SHP77 (cell line): ENCODE results near the gene NACA2.
A peak's percentile ranks its signal among the peaks of the same experiment; 100 is the strongest.
"Not testable (repeated sequence)": the region's sequence is repeated elsewhere in the genome, so short reads cannot be mapped to it uniquely, and the experiment has no call there.

Source experiments
- DNase-seq, 2 experiments: peaks; one replicate each; lab custom pipeline; 2025; lab: John Stamatoyannopoulos, UW

NACA2 gene

DNA sequence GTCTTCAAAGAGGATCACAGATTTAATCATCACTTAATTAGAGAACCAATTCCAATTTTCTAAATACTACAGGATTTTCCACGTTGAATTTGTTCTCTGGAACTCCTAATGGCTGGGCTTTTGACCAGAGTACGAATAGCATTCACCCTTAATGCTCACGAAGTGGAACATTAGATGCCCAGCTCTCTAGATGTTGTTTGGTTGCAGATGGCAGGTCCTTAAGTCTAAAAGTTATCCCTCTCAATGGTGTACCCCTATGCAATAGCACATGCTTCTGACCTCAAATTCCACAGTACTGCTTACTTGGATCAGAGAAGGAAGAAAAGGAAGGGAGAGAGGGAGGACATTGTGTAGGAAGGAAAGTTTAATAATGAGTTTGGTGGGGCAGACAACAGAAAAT lies 8.6 kb upstream of the NACA2 start:
- DNase-seq = no peak

DNA sequence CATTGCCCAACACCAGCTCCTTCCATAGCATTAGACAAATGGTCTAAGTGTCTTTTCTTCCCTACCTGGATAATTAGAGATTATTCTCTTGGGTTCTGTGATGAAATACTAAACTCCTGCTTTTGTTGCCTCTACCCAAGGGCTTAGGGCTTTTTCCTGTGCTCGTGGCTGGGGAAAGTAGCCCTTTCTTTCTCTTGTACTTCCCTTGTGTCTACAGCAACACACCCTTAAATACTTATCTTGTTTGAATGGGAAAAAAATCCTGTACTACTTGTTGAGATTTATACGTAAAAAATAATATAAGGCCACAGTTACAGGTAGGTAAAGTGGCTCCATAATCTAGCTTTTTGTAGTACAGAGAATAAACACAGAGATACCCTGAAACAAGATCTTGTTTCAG lies 7.0 kb upstream of the NACA2 start:
- DNase-seq = no peak

DNA sequence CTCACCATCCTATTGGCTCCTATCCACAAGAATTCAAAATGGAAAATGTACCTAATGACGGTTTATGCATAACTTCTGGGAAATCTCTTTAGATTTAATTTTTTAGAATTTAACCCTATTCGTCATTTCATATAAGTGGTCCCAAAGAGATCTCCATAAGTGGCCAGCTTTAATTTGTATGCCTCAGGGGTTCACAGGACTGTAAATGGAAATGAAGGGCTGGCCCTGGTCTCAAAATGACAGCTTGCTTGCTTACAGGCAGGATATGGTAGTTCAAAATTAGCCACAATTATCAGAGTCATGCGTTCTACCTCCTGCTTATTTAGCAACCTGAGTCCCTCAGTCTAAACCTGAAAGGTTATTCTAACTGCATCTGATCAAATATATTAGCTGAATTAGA lies 6.6 kb upstream of the NACA2 start:
- no peak for DNase-seq

DNA sequence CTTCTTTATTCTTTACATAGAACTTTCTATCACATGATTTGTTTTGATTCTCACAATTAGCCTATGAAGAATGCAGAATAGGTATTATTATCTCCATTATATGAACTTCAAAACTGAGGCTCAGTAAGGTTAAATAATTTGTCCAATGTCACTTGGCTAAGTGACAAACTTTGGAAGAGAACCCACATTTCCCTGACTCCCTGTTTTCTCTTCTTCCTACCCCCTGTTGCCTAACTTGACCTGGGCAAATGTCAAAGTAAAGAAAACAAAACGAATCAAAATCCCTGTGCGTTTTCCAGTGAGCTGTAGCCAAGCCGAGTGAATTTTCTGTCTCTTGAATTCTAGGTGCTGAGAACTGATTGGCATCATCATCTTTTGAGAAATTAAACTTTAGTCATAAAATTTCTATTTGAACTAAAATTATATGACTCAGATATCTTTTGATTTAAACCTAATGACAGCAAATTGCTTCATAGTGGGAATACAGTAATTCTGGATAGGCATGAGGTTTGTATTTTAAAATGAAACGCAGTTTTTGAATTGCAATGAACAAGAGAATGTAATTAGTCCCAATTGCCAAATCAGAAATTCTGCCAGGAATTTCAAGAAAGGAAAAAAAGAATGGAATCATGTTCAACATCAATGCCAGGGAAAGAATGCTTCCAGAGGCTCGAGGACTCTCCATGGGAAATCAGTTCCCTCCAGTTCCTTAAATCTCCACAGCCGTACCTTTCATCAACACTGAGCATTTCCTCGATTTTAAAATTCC lies 4.6 kb upstream of the NACA2 start:
- DNase-seq = no peak

DNA sequence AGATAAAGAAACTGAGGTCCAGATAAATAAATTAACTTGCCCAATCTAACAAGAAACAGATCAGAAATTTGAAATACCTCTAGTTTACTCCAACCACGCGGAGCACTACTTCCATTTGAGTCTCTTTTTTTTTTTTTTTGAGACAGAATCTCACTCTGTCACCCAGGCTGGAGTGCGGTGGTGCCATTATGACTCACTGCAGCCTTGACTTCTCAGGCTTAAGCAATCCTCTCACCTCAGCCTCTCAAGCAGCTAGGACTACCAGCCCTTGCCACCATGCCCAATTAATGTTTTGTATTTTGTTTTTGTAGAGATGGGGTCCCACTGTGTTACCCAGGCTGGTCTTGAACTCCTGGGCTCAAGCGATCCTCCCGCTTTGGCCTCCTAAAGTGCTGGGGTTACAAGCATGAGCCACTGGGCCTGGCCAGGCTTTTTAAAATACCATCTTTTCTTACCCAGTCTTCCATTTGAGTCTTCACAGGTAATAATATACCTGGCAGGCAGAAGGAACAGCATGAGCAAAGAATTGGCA lies 3.3 kb upstream of the NACA2 start:
- DNase-seq = no peak

DNA sequence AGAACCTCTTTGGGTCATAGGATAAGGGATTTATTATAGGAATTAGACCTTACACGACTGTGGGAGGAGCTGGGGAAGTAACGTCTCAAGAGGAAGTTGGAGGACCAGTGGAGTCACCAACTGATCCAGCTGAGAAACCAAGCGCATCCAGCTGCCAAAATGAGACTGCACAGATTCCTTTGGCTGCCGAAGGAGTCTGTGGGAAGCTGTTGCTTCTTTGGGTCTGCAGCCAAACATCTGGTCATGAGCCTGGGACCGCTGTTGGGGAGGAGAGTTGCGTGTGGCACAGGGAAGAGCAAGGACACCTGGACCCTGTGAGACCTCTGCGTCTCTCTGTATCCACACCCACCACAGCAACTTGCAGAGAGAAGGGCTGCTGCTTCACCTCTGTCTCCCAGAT lies 2.4 kb upstream of the NACA2 start:
- DNase-seq = no peak

DNA sequence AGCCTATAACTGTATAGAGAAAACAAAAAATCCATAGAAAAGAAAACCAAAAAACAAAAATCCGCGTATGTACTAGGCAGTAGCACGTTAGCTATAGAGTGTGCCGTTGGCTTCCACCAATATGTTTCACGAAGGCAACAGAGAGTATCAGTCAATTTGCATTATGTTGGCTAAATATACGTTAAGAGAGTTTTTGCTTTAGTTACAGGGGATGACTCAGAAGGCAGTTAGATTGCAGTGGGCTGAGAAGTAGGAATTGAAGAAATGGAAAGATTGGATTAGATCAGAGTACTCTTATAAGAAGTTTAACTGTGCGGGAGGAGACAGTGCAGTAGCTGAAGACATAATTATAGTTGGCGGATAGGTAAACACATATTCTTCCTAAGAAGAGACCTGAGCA lies 911 bp upstream of the NACA2 start:
- no peak for DNase-seq

DNA sequence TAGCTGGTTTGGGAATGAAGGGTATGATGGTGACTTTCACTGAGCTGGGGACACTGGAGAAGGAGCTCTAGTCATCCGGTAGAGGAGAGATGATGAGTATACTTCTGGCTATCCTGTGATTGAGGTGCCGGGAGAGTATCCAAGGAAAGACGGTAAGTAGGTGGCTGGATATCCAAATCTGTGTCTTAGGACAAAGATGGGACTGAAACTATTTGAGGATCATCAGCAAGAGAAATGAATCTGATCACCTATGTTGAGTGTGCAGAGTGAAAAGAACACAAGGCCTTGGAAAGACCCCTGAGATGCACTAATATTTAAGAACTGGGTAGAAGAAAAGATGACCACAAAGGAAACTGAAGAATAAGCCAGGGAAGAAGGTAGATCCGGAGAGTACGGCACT lies 1.0 kb downstream of the NACA2 start:
- DNase-seq = no peak

DNA sequence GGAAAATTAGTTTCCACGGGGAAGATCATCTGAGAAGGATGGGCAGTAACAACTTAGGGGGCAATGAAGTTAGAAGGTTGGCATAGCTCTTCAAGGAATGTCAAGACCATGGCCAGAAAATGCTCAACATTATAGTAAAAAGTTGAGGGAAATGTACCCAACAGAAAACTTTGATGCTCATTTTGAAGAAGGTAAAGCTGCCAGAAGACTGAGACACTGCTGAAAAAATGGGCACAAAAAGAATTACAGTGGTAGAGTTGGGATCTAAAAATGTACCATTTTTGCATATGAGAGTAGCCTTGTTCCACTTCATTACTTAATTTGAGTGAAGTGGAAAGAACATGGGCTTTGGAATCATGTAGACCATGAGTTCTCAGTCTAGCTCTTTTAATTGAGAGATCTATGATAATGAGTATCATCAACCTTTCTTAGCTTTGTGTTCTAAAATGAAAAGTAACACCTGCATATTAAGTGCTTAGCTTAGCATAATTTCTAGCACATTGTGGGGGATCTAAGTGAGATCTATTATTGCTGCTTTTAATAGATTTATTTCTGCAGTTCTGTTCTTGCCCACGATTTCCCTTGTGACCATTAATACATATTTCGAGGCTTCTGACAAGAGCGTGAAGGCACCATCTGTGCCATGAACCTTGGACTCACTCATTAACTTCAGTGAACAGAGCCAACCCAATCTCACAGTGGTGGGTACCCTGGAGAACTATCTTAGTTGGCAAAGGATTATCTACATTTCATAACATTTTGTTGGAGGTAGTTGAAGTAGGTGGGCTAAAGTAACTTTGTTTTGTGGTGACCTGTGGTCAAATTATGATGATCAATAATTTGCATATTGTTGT lies 3.0 kb downstream of the NACA2 start:
- no peak for DNase-seq

DNA sequence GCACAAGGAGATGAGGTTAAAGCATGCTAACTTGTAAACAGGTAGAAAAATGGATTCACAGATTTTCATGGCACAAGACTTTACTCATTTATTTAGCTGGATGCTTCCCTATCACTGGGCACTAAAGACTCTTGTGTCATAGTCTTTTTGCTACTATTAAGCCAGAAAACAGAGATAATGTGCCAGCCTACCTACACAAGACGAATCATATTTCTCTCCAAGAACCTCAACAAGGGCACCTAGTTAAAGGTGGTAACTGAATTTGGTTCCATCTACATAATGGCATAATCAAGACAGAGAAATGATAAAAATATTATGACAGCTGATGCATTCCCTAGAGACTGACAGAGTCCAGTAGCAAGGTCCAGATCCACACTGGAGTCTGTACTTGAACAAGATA lies 3.8 kb downstream of the NACA2 start:
- no peak for DNase-seq

DNA sequence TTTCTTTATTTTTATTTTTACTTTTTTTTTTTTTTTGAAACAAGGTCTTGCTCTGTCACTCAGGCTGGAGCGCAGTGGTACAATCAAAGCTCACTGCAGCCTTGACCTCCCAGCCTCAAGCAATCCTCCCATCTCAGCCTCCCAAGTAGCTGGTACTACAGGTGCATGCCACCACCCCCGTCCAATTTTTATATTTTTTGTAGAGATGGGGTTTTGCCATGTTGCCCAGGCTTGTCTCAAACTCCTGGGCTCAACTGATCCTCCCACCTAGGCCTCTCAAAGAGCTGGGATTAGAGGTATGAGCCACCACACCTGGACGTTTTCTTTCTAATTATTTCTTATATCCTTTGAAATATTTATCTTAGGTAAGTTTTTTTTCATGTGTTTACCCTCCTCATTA lies 4.4 kb downstream of the NACA2 start:
- not testable (repeated sequence) for DNase-seq

DNA sequence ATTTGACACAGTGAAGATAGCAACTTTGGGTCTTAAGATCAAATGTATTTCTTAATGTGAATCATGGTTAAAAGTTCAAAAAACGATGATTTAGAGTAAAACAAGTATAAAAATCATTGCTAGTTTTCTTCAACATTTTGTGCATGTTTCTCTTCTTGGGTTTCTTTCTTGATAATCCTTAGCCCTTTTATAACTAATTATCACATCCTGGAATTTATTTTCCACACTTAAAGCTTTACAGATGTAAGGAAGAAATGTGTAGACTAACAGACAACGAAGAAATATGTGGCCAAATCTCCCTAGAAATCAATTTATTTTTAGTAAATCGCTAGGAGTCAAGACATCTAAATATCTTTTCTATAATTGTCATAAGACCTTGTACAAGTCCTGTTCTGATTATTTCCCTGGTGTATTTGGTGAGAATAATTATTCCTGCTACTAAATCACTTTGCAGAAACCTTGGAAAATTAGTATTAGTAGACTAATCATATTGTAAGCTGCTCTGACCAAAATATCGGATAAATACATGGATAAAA lies 4.9 kb downstream of the NACA2 start:
- DNase-seq = no peak

DNA sequence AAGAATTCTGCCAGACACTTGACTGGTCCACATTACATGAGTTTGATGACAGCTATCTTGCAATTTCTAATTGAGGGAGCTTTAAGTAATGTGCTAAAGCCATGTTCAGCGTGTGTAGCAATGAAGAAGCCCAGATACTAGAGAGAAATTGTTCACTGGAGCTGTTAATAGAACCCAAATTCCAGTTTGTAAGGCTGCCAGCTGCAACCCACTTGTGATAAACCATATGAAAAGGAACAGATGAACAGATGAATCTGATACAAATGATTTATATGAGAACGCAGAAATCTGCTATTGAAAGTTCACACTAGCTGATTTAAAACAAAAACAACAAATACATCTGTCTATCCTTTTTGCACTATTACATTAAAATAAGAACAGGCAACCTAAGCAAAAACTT lies 6.2 kb downstream of the NACA2 start:
- DNase-seq = no peak

DNA sequence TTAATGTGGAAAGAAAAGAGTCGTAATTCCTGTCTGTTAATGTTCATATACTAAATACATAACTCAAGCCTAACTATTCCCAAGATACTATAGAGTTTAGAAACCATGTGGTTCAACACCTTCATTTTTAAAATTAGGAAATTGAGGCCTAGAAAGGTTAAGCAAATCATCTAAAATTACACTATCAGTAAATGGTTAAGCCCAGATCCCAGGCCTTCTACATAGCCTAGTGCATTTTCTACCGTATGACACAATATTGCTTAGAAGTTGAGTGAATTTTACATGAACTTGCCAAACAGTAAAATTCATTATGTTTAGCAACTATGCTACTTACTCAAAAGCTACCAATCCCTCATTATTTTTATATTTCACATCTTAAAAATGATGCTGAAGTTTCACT lies 6.8 kb downstream of the NACA2 start:
- no peak for DNase-seq

DNA sequence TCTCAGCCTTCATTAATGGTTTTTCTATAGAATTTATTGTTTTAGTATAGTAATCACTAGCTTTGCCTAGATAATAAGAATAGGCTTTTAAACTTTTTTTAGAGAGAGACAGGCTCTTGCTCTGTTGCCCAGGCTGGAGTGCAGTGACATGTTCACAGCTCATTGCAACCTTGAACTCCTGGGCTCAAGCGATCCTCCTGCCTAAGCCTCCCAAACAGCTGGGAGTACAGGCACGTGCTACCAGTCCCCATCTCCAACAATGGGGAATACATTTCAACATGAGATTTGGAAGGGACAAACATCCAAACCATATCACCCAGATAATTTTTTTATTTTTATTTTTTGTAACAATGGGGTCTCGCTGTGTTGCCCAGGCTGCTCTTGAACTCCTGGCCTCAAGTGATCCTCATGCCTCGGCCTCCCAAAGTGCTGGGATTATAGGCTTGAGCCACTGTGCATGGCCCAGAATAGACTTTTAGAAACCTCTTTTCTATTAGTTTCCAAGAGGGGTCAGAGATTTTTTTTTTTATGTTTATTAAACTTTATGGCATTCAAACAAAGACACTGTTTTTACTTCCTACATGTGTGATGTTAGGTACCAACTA lies 7.3 kb downstream of the NACA2 start:
- DNase-seq = no peak

DNA sequence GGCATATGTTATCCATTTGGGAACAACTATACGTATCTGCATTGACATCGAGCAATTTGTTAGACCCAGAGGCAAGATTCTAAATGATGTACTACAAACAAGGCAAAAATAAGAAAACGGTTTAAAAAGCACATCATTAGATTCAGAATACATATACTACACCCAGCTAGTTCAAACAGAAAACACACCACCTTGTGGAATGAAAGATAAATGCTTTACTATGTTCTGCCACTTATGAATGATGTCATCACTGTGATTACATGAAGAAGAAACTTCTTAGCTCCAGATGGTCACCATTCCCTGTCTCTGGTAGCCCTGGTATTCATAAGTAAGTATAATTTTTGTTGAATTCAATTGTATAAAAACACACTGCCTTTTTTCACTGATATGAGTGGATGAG lies 7.8 kb downstream of the NACA2 start:
- peak; percentile 10 to 22 for DNase-seq

DNA sequence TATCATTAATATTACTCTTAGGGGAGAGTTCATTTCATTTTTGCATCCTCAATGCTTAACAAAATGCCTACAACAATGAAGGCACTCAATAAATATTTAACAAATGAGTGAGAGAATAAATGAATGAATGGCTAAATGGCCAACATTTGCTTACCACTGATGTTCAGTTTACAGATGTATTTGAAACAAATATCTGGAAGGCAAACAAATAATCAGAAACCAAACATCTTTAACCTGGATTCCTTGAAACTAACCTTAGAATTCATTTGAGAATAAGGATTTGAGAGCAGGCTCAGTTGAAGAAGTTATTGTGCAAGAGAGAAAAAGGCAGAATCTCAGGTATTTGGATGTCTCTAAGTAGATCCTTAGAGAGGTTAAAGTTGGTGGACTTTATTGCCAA lies 8.4 kb downstream of the NACA2 start:
- no peak for DNase-seq

DNA sequence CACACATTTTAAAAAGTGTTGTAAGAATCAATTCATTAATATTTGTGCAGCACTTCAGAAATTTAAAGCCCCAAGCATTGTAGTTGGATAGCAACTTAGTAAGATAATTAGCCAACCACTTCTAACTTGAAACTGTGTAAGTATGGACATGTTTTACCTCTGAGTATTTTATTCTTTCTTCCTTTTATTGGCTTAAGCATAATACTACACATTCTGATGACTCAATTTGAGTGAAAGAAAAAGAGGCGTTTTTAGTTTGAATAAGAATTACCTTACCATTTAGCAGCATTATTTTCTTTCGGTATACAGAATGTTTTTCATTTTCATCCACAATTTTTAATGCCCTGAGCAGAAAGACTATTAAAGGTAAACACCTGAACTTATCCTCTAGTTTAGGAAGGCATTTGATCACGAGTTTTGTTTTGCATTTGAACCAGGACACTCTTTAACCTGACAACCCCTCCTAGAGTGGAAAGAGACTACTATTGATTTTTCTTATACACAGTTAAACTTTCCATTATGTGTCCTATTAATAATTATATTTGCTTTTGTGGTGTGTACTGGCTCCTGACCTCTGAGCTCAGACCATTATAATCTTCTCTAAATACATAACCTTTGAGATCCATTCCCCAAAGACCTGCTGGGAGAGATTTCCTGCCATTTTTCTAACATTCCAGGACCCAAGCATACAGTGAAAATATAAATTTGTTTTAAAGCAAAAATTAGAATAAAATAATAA lies 9.2 kb downstream of the NACA2 start:
- no peak for DNase-seq

DNA sequence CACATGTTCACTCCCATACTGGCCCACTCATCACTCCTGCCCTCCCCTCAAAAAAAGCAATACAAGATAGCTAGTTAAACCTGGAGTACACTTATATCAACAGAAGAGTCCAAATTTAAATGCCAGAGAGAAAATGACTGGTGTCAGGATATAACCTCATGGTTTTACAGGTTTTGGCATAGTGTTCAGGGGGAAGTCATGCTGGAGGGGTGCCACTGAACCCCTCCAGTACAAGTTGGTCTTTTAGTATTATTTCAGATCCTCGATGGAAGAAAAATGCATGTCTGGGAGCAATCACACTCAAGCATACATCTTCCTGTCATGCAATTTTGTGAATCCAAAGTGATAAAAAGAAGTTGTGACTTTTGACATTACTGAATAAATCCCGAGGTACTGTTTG lies 10.5 kb downstream of the NACA2 start:
- no peak for DNase-seq

DNA sequence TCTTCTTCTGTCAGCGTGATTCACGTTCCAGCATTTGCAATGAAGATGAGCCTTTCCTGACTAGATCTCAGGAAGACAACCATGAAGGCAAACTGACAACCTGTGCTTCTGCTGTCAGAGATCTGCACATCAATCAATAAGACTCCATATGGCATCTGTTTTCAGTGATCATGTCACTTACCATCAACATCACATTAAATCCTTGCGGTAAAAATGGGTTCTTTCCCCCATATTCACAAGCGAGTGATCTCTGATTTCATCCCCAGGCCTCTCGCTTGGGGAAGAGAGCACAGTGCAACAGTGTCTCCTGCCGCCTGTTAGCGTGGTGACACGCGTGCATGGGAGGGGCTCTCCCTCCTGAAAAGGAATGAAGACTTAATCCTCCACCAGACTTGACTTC lies 11.1 kb downstream of the NACA2 start:
- peak in 1 of 2 experiments; percentile 10 for DNase-seq

DNA sequence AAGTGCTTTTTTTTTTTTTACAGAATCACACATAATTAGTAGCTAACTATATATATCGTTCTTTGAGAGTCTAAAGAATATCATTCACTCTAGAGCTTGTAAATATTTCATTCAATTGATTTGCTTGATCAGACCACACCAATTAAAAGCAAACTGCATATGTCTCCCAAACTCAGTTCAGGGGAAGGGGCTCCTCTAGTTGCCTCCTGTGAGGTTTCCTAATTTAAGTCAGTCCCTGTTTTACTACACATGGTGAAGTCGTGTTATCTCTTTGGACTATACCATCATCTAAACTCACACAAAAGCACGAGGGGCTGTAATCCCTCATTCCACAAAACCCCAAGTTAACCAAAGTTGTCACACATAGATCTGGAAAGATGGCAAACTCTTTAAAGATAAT lies 11.7 kb downstream of the NACA2 start:
- no peak for DNase-seq

DNA sequence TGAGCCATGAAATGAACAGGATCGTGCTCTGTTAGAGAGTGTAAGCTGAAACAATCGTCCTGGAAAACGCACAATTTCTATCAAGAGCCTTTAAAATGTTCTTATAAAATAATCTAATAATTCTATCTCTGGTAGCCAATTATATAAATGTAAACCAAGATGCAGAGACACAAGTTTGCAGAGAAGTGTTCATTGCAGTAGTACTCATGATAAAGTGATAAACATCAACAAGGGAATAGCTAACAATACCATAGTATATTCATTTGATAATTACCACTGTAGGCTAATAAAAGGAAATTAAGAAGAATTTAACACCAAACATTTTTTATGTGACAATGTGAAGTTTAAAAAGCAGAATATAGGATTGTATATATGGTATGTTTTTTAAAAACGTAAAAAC lies 12.4 kb downstream of the NACA2 start:
- no peak for DNase-seq
